Prostate gland (tissue), 2 donors: ENCODE measurements around the gene ACIN1. TPM values are rescaled to one million over a fixed set of nuclear protein-coding genes. Genes with fewer than 3 reads are reported as not detected.

Experiments used
- DNase-seq: peaks from one replicate; pipeline ENCODE4 v3.0.0-alpha.2; 2019; ENCODE audit warnings: low spot score
- H3K27ac ChIP-seq, 2 donors: fragments of 200-600 bp; sonication (generic); 2 replicates each; pipeline ENCODE4 v1.5.1; 2017 to 2019
- H3K27me3 ChIP-seq: fragments of 200-600 bp; sonication (generic); replicated peaks from 2 replicates; pipeline ENCODE4 v1.5.1; 2019; ENCODE audit not compliant: insufficient read depth
- H3K36me3 ChIP-seq, 2 donors: fragments of 200-600 bp; sonication (generic); 1 replicate in 1 of 2; 2 replicates in 1 of 2; pipeline versions ENCODE4 v1.5.1 to v1.8.1; 2017 to 2019
- H3K4me1 ChIP-seq: fragments of 200-600 bp; sonication (generic); replicated peaks from 2 replicates; pipeline ENCODE4 v1.5.1; 2019
- H3K4me3 ChIP-seq, 2 donors: fragments of 200-600 bp; sonication (generic); 2 replicates each; pipeline ENCODE4 v1.5.1; 2017 to 2019
- H3K9me3 ChIP-seq: fragments of 200-600 bp; sonication (generic); 2 replicates; pipeline ENCODE4 v1.5.1; 2017
- POLR2A ChIP-seq: fragments of 450-650 bp; IDR thresholded peaks from one replicate; pipeline ENCODE4 v1.6.1; 2016; ENCODE audit warnings: antibody characterized with exemption, mild to moderate bottlenecking
- POLR2AphosphoS5 ChIP-seq: sonication (generic); formaldehyde crosslinking; IDR thresholded peaks from one replicate; pipeline ENCODE4 v1.6.1; 2017; ENCODE audit warnings: antibody characterized with exemption
- WGBS: methylation state at CpG from one replicate; pipeline ENCODE4 v1.1.5; 2018; 5-methylcytosine and 5-hydroxymethylcytosine counted together
- intact Hi-C: fragments of 100-400 bp; cut with DNase I; formaldehyde crosslinking; loops from one replicate; pipeline ENCODE4 v1.14.2; 2022
- total RNA-seq, 2 donors: library from RNA; depleted of rRNA; stranded (reverse); fragments of >200 nt; gene quantifications; one replicate each; pipeline ENCODE4 v1.1.0, GENCODE V29; 2016
- TF ChIP-seq, protein P1 (sequence below), 4 experiments: fragments of 200-600 bp in 2 of 4; fragments of 450-650 bp in 2 of 4; sonication (generic) in 2 of 4; IDR thresholded peaks; 1 replicate in 3 of 4; 2 replicates in 1 of 4; pipeline ENCODE4 v1.5.1; 2016 to 2019; ENCODE audit warnings: antibody characterized with exemption in 4 of 4, mild to moderate bottlenecking in 2 of 4, moderate library complexity in 2 of 4

Gene ACIN1
- total RNA-seq, 2 donors from 2014 or later = 86.6 to 168 TPM

GRCh38 chr14:23009483-23009938, 85.4 kb downstream of the ACIN1 start:
- no peaks in the 10 kb centered on the region for H3K9me3 ChIP-seq
- intact Hi-C loops = no loop called here
- no peak for DNase-seq
- peak overlapping the region; percentile 82 to 85 for H3K27ac ChIP-seq
- H3K27me3 ChIP-seq = no peaks in the 10 kb centered on the region
- no peak for TF ChIP-seq POLR2AphosphoS5
- TF ChIP-seq POLR2A = no peak
- TF ChIP-seq, protein P1, sequence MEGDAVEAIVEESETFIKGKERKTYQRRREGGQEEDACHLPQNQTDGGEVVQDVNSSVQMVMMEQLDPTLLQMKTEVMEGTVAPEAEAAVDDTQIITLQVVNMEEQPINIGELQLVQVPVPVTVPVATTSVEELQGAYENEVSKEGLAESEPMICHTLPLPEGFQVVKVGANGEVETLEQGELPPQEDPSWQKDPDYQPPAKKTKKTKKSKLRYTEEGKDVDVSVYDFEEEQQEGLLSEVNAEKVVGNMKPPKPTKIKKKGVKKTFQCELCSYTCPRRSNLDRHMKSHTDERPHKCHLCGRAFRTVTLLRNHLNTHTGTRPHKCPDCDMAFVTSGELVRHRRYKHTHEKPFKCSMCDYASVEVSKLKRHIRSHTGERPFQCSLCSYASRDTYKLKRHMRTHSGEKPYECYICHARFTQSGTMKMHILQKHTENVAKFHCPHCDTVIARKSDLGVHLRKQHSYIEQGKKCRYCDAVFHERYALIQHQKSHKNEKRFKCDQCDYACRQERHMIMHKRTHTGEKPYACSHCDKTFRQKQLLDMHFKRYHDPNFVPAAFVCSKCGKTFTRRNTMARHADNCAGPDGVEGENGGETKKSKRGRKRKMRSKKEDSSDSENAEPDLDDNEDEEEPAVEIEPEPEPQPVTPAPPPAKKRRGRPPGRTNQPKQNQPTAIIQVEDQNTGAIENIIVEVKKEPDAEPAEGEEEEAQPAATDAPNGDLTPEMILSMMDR (IDR thresholded peaks at IDR 0.05) = no peak
- WGBS = 12% methylated on average over 8 of the region's 8 CpGs
- H3K4me3 ChIP-seq = peak overlapping the region; percentile 38 to 40
- no peaks in the 10 kb centered on the region for H3K36me3 ChIP-seq
- peaks cover 2% of the 10 kb centered on the region for H3K4me1 ChIP-seq

GRCh38 chr14:23008831-23009230, 86.1 kb downstream of the ACIN1 start:
- Histone ChIP-seq H3K4me3 (no peak overlapping the region), H3K36me3 (no peaks in the 10 kb centered on the region), H3K27me3 (no peaks in the 10 kb centered on the region), H3K9me3 (no peaks in the 10 kb centered on the region), H3K4me1 (peaks cover 2% of the 10 kb centered on the region), H3K27ac (peak overlapping the region in 1 of 2 donors; percentile 82)
- 6% methylated on average over 3 of the region's 3 CpGs for WGBS
- intact Hi-C loops = no loop called here
- DNase-seq = no peak
- TF ChIP-seq, protein P1 (IDR thresholded peaks at IDR 0.05) = no peak
- TF ChIP-seq POLR2AphosphoS5 (no peak), POLR2A (no peak)

Other genes with a start within 250 kb of the ACIN1 start
- gene LRP10, start 223.4 kb downstream of the ACIN1 start, total RNA-seq = 100 to 1,000 TPM; 124 to 150 TPM
- gene REM2, start 211.9 kb downstream of the ACIN1 start, total RNA-seq = 1 to 10 TPM in 1 of 2 donors, under 1 TPM in 1; 0.62 to 1.0 TPM
- 100 to 1,000 TPM; 170 to 463 TPM for gene RBM23, start 176.0 kb downstream of the ACIN1 start, total RNA-seq
- 10 to 100 TPM; 65.0 to 71.0 TPM for gene PRMT5, start 165.8 kb downstream of the ACIN1 start, total RNA-seq
- gene HAUS4, start 138.0 kb downstream of the ACIN1 start, total RNA-seq = 10 to 100 TPM; 39.8 to 53.3 TPM
- 10 to 100 TPM; 21.0 to 27.9 TPM for gene AJUBA, start 112.6 kb downstream of the ACIN1 start, total RNA-seq
- gene C14orf93, start 85.0 kb downstream of the ACIN1 start, total RNA-seq = 10 to 100 TPM; 15.1 to 17.6 TPM
- gene PSMB5, start 60.2 kb downstream of the ACIN1 start, total RNA-seq = 100 to 1,000 TPM; 124 to 152 TPM
- not detected for gene PSMB11, start 52.9 kb downstream of the ACIN1 start, total RNA-seq
- gene CDH24, start 37.6 kb downstream of the ACIN1 start, total RNA-seq = 1 to 10 TPM; 4.0 to 7.2 TPM
- gene C14orf119, start 369 bp upstream of the ACIN1 start, total RNA-seq = 10 to 100 TPM; 20.3 to 32.3 TPM
- not detected for gene CIROP, start 9.9 kb upstream of the ACIN1 start, total RNA-seq
- gene CEBPE, start 24.1 kb upstream of the ACIN1 start, total RNA-seq = not detected
- gene SLC7A8, start 88.5 kb upstream of the ACIN1 start, total RNA-seq = 100 to 1,000 TPM; 119 to 143 TPM
- gene RNF212B, start 142.8 kb upstream of the ACIN1 start, total RNA-seq = 10 to 100 TPM in 1 of 2 donors, not detected in 1; 21.1 TPM
- 10 to 100 TPM; 15.3 to 22.0 TPM for gene HOMEZ, start 191.0 kb upstream of the ACIN1 start, total RNA-seq
- 10 to 100 TPM in 1 of 2 donors, 1 to 10 TPM in 1; 4.9 to 20.2 TPM for gene PPP1R3E, start 207.7 kb upstream of the ACIN1 start, total RNA-seq
- gene BCL2L2, start 211.7 kb upstream of the ACIN1 start, total RNA-seq = 10 to 100 TPM; 45.4 to 87.3 TPM
- gene PABPN1, start 226.3 kb upstream of the ACIN1 start, total RNA-seq = 100 to 1,000 TPM in 1 of 2 donors, 10 to 100 TPM in 1; 62.7 to 113 TPM